GM21360 (cell line): ENCODE measurements around the gene PFDN1.

ENCODE experiments used
- ATAC-seq: cut with Tn5 transposase; IDR thresholded peaks from one replicate; pipeline ENCODE4 v1.9.1; 2021; ENCODE audit warnings: mild to moderate bottlenecking, moderate library complexity; ENCODE audit not compliant: unreplicated experiment

Gene PFDN1

GRCh38 chr5:140298183-140298601 is 4.7 kb downstream of the PFDN1 start:
- ATAC-seq = no peak

GRCh38 chr5:140297283-140297682 is 5.6 kb downstream of the PFDN1 start:
- ATAC-seq = no peak

GRCh38 chr5:140296289-140296688 is 6.6 kb downstream of the PFDN1 start:
- ATAC-seq = no peak

- ATAC-seq = no peak
These were observed 7.5 kb downstream of the PFDN1 start for GRCh38 chr5:140295414-140295813.

- no peak for ATAC-seq
These were observed 8.1 kb downstream of the PFDN1 start for GRCh38 chr5:140294753-140295152.

GRCh38 chr5:140293849-140294100 is 9.1 kb downstream of the PFDN1 start:
- no peak for ATAC-seq

- ATAC-seq = no peak
These were observed 9.6 kb downstream of the PFDN1 start for GRCh38 chr5:140293091-140293848.

GRCh38 chr5:140292212-140293036 is 10.5 kb downstream of the PFDN1 start:
- no peak for ATAC-seq

GRCh38 chr5:140287801-140288521 is 14.9 kb downstream of the PFDN1 start:
- ATAC-seq = no peak

- ATAC-seq = no peak
These were observed 16.5 kb downstream of the PFDN1 start for GRCh38 chr5:140286424-140286823.

GRCh38 chr5:140284013-140284412 is 18.9 kb downstream of the PFDN1 start:
- ATAC-seq = no peak

- no peak for ATAC-seq
These were observed 20.6 kb downstream of the PFDN1 start for GRCh38 chr5:140282266-140282665.

- no peak for ATAC-seq
These were observed 27.1 kb downstream of the PFDN1 start for GRCh38 chr5:140275837-140276236.

- ATAC-seq = no peak
These were observed 29.5 kb downstream of the PFDN1 start for GRCh38 chr5:140273401-140273877.

GRCh38 chr5:140270008-140270407 is 32.9 kb downstream of the PFDN1 start:
- no peak for ATAC-seq

- ATAC-seq = no peak
These were observed 35.3 kb downstream of the PFDN1 start for GRCh38 chr5:140267559-140268018.

GRCh38 chr5:140267201-140267540 is 35.7 kb downstream of the PFDN1 start:
- no peak for ATAC-seq

- no peak for ATAC-seq
These were observed 36.3 kb downstream of the PFDN1 start for GRCh38 chr5:140266471-140267200.

GRCh38 chr5:140265845-140266244 is 37.1 kb downstream of the PFDN1 start:
- no peak for ATAC-seq

- no peak for ATAC-seq
These were observed 40.1 kb downstream of the PFDN1 start for GRCh38 chr5:140262839-140263238.

- no peak for ATAC-seq
These were observed 40.7 kb downstream of the PFDN1 start for GRCh38 chr5:140262221-140262620.
